COR-L47 (cell line): ENCODE data around the gene GLT6D1.

Source experiments
- DNase-seq: peaks from one replicate; lab custom pipeline; 2025; lab: John Stamatoyannopoulos, UW

GLT6D1 gene

DNA sequence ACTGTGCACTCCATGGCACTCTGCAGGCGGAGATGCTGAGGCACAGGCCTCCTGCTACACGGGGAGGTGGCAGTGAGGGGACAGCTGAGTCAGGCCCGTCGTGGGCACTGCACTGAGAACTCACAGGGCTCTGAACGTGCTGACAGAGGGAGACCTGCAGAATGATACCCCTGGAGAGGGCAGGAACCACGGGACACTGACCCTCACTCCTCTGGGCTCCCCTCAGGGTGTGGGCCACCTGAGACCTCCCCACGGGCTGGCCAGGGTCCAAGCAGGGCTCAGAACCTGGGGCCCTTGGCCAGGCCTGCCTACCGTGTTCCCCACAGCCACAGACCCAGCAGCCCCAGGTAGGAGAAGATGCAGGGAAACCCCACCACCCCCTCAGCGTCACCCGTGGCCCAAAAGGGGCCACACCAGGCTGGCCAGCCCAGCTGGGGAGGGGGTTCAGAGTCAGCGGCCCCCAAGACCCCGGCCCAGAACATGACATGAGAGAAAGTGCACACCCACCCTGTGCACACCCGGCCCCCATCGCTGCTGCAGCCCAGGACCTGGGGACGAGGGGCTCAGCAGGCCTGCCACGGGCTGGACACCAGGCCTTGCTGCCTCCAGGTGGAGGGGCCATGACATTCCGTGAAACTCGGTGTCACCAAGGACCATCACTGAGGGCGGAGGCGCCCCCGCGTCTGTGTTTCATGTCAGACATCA is 30.9 kb downstream of the GLT6D1 start:
- no peak for DNase-seq

DNA sequence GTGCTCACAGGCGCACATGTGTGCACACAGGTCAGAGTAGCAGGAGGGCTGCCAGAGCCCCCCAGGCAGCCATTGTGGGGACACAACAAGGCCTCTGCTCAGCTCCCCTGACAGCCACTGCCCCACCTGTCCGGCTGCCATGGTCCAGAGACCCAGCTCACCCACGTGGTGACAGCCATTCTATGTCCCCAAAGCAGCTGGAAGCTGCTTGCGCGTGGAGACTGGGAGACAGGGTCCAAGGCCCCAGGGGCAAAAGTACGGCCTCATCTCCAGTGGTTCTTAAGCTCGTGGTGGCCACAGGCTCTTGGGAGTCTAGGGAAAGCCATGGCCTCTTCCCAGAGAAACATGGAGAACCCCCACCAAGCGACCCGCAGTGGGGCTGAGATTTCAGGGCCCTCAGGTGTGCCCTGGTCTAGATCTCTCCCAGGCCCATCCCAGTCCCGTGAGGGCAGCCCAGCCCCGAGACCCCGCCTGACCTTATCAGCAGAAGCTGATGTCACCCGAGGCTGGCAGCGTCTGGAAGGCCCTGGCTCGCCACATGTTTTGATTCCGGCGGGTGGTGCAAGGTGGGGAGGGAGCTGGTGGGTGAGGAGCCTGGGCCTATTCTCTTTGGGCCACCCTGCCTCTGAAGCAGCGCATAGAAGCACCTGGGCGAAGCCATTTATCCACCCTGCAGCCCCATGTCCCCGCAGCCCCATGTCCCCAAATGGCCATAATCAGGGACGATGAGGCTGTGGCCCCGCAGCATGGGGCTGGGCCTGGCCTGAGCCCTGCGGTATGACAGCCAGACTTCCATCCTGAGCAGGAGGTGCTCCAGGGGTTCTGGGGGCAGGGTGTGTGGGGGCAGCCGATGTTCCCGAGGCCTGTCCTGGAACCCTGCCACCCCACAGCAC is 31.7 kb downstream of the GLT6D1 start:
- DNase-seq = no peak

DNA sequence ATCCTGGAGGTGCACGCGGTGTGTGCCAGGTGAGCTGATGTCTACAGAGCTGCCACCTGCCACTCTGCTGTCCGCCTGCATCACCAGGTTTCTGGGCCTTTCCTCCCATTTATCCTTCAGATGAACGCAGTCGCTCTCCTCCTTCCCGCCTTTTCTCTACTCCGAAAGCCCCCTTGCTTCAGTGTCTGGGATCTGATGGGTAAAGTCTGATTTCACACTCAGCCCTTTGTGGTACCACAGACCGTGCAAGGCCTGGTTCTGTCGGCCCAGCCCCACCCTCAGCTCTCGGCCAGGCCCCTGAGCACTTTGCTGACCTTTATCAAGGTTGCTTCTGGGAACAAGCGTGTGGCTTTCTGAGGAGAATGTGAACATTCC is 32.5 kb downstream of the GLT6D1 start:
- no peak for DNase-seq

DNA sequence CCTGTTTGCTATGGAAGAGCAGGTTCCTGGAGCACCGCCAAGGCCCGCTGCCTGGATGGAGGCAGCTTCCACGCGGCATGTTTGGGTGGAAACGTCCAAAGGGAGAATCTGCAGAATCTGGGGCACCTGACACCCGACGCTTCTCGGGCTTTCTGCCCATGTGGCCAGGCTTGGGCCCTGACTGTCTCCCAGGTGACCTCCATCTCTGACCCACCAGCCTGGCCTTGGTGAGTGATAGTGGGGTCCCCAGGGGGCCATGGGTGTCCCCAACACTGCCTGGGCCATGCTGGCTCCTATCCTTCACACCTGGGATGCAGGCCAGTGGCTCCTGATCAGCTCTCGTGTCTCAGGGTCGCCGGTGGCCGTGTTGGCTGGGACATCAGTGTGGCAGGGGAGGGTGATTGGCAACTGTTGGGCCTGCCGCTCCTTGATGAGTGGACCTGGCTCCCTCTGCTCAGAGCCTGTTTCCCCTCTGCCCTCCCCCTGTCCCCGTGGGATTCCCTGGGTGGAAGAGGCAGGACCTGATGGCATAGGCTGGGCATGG is 34.0 kb downstream of the GLT6D1 start:
- no peak for DNase-seq

DNA sequence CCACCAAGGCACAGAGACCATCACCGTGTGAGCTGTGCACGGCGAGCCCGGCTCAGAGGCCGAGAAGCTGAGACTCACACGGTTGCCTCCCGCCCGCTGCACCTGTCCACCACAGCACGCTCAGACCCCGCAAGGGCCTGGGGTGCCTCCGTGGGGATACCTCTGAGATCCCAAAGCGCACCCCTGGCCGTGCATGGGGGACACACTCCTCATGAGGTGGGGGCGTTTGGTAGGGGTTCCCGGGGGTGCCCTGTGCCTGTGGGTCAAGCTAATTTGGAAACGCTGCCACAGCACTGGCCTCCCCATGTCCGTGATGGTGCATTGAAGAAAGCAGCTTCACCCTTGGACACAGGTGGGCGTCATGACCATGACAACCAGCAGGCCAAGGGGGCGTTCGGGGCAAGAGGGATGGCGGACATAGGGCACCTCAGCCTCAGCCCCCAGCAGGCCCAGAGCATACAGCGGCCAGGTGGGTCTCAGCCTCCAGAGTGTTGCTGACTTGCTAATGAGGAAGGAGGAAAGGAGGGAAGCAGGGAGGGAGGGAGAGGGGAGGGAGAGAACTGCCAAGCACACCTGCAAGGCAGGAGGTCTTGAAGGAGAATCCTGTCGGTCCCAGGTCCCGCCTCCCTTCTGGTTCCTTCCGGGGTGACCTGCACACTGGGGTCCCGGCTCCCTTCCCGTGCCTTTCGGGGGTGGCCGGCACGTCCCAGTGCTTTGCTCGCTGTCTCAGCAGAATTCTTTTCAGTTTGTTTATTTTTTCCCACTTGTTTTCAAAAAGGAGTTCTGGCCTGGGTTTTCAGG is 34.7 kb downstream of the GLT6D1 start:
- DNase-seq = no peak

- DNase-seq = no peak
Measured at GRCh38 chr9:135602789-135603481, 36.4 kb downstream of the GLT6D1 start.

DNA sequence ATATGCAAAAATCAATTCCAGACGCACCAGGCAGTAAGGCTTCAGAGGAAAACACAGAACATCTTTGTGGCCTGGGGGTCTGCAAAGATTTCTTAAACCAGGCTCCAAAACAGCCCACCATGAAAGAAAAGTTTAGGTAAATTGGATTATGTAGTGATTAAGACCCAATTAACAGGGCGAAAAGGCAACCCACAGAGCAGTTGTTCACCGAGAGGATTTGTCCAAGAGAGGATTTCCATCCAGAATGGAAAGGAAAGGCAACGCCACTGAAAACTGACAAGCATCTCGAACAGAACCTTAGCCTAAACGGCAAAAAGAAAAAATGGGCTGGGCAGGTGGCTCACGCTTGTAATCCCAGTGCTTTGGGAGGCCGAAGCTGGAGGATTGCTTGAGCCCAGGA is 37.4 kb downstream of the GLT6D1 start:
- DNase-seq = no peak

GRCh38 chr9:135600296-135600817 is 39.0 kb downstream of the GLT6D1 start:
- DNase-seq = no peak

DNA sequence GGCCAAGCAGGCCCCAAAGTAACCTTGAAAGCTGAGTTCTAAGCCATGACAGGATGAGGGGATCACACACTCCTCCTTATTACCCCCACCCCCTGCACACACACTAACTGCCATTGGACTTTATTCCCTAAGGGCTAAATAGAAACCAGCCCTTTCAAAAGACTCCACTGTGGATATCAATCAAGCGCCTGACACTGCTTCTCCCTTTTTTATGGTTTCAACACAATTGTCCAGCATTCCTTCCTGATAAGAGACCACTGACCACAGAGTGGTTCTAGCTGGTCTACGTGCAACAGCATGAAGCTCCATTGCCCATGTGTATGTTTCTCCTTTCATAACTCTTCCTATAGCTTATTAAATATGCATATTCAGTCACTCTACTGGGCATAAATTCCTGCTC is 43.1 kb downstream of the GLT6D1 start:
- no peak for DNase-seq

DNA sequence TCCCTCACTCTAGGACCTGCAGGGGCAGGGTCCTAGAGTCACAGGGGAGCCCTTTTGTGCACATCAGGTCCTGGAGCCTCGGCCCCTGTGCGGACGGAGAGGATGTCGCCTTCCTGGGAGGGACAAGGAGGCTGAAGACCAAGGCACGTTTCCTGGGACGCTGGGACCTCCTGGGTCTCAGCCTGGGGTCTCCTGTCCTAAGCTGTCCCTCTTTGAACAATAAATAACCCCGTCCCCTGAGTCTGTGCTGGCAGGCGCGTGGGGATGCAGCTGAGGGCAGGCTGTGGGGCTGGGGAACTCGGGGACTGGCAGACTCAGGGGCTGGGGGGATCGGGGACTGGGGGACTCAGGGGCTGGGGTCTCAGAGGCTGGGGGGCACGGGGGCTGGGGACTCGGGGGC is 46.7 kb downstream of the GLT6D1 start:
- DNase-seq = no peak

DNA sequence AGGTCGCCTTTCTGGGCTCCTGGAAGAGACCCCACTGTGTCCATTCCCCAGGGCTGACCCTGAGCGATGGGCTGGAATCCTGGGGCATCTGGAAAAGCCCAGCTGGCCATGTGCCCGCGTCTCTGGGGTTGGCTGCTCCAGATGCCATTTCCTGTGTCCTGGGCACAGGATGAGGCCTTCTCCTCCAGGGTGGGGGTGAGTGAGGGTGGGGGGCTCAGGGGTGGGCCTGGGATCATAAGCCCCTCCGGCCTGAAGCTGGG is 47.1 kb downstream of the GLT6D1 start:
- no peak for DNase-seq

GRCh38 chr9:135591506-135592330 is 47.6 kb downstream of the GLT6D1 start:
- no peak for DNase-seq

GRCh38 chr9:135590486-135591079 is 48.8 kb downstream of the GLT6D1 start:
- DNase-seq = no peak

- DNase-seq = no peak
Measured at GRCh38 chr9:135589596-135590485, 49.5 kb downstream of the GLT6D1 start.

DNA sequence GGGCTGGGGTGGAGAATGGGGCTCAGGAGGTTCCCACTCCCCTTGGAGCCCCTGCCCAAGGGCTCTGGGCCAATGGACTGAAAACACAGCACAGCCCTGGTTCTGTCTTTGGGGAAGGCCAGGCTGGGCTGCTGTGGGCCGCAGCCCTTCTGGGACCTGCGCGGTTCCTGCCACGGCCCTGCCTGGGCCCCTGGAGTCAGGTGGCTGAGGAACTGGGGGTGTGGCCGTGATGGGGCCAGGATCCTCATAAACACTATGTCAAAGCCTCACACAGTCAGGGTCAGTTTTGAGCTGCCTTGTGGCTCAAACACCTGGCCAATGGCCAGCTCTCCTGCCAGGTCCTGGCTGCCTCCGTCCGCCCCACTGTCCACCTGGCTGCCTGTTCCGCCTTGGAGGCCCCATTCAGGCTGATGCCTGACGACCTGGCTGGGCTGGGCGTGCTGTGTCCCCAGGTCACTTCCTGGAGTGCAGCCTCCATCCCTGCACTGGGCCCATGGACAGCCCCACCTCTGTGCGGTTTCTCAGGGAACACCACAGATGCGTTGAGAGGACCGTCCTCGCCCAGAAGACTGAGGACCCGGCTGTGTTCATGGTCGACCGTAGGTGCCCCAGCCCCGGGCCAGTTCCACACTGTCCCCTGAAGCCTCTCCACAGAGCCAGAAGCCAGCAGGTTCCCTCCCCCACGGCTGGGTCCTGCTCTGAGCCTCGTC is 50.3 kb downstream of the GLT6D1 start:
- DNase-seq = no peak

GRCh38 chr9:135588371-135588770 is 51.0 kb downstream of the GLT6D1 start:
- no peak for DNase-seq

- DNase-seq = no peak
Measured at GRCh38 chr9:135587658-135588057, 51.7 kb downstream of the GLT6D1 start.

GRCh38 chr9:135586601-135587109 is 52.7 kb downstream of the GLT6D1 start:
- no peak for DNase-seq

- no peak for DNase-seq
Measured at GRCh38 chr9:135584934-135585333, 54.4 kb downstream of the GLT6D1 start.
